ENCODE measurements around the gene TUBGCP6.
"Not testable (repeated sequence)": the region's sequence is repeated elsewhere in the genome, so short reads cannot be mapped to it uniquely, and the experiment has no call there.

GRCh38 chr22:50273352-50273751 is 28.5 kb upstream of the TUBGCP6 start:
- not testable (repeated sequence) for TF ChIP-seq ZFX (IDR thresholded peaks at IDR 0.05; ENCODE audit: borderline replicate concordance); CTCF (IDR thresholded peaks at IDR 0.05)
